SK-N-SH (cell line): ENCODE data around the gene PGAM2. TPM values are rescaled to one million over a fixed set of nuclear protein-coding genes. Genes with fewer than 3 reads are reported as not detected.

Experiments
- CTCF ChIA-PET: fragments of 300-600, 350-600 bp; formaldehyde crosslinking; extraction: SDS; loops from one replicate; lab custom pipeline; 2021; lab: Yijun Ruan, JAX
- POLR2A ChIA-PET: fragments of 350-600 bp; sonication (Branson Sonifier 250); formaldehyde crosslinking; extraction: SDS; loops from one replicate; lab custom pipeline; 2020; ENCODE audit warnings: antibody characterized with exemption, inconsistent platforms; lab: Yijun Ruan, JAX
- DNase-seq: peaks from one replicate; pipeline ENCODE4 v3.0.0; 2012
- H2AFZ ChIP-seq: fragments of 200-600 bp; sonication (generic); 2 replicates; pipeline ENCODE4 v1.8.1; 2016; ENCODE audit warnings: antibody characterized with exemption, mild to moderate bottlenecking, low read depth
- H3F3A ChIP-seq: fragments of 200-600 bp; sonication (generic); replicated peaks from 2 replicates; pipeline ENCODE3; 2016; ENCODE audit warnings: antibody characterized with exemption, mild to moderate bottlenecking; ENCODE audit not compliant: insufficient read depth
- H3K27ac ChIP-seq, 2 experiments: fragments of 200-500 bp in 1 of 2; fragments of 200-600 bp in 1 of 2; sonication (Bioruptor generic) in 1 of 2; sonication (generic), shearing (Covaris generic) in 1 of 2; 2 replicates each; pipeline versions ENCODE4 v1.5.1 to v1.6.1; 2014 to 2016; ENCODE audit warnings: low read depth in 2 of 2, inconsistent platforms in 1 of 2, low read length in 1 of 2, mild to moderate bottlenecking in 1 of 2, mixed read lengths in 1 of 2
- H3K27me3 ChIP-seq: fragments of 200-600 bp; sonication (generic), shearing (Covaris generic); 2 replicates; pipeline ENCODE4 v1.6.1; 2016; ENCODE audit warnings: mixed run types; ENCODE audit not compliant: insufficient read depth
- H3K36me3 ChIP-seq, 2 experiments: fragments of 200-500 bp in 1 of 2; fragments of 200-600 bp in 1 of 2; sonication (Bioruptor generic) in 1 of 2; sonication (generic) in 1 of 2; replicated peaks in 1 of 2; 2 replicates each; pipeline versions ENCODE3 to v1.5.1; 2014 to 2016; ENCODE audit warnings: low read length in 1 of 2, mild to moderate bottlenecking in 1 of 2; ENCODE audit not compliant: insufficient read depth in 2 of 2, control insufficient read depth in 1 of 2
- H3K4me1 ChIP-seq, 2 experiments: fragments of 200-500 bp in 1 of 2; fragments of 200-600 bp in 1 of 2; sonication (Bioruptor generic) in 1 of 2; sonication (generic), shearing (Covaris generic) in 1 of 2; 2 replicates each; pipeline versions ENCODE4 v1.5.1 to v1.6.1; 2014 to 2016; ENCODE audit warnings: low read depth in 1 of 2, low read length in 1 of 2, mixed run types in 1 of 2; ENCODE audit not compliant: insufficient read depth in 2 of 2, control insufficient read depth in 1 of 2
- H3K4me2 ChIP-seq: fragments of 200-600 bp; sonication (generic), shearing (Covaris generic); 2 replicates; pipeline ENCODE4 v1.6.1; 2017; ENCODE audit warnings: mixed run types
- H3K4me3 ChIP-seq, 2 experiments: fragments of 200-500 bp in 1 of 2; fragments of 200-600 bp in 1 of 2; sonication (Bioruptor generic) in 1 of 2; sonication (generic), shearing (Covaris generic) in 1 of 2; 2 replicates each; pipeline versions ENCODE4 v1.5.1 to v1.8.1; 2014 to 2016; ENCODE audit warnings: low read depth in 2 of 2, inconsistent platforms in 1 of 2, low read length in 1 of 2, mild to moderate bottlenecking in 1 of 2, mixed read lengths in 1 of 2, moderate library complexity in 1 of 2
- H3K79me2 ChIP-seq: fragments of 200-600 bp; sonication (generic); 2 replicates; pipeline ENCODE4 v1.8.1; 2017; ENCODE audit warnings: mild to moderate bottlenecking; ENCODE audit not compliant: insufficient read depth
- H3K9ac ChIP-seq: fragments of 200-600 bp; sonication (generic); 2 replicates; pipeline ENCODE4 v1.6.1; 2017; ENCODE audit warnings: mixed run types
- H3K9me2 ChIP-seq: fragments of 200-600 bp; sonication (generic); 2 replicates; pipeline ENCODE4 v1.6.1; 2017; ENCODE audit warnings: mixed run types
- H3K9me3 ChIP-seq: fragments of 200-600 bp; sonication (generic); 2 replicates; pipeline ENCODE4 v1.6.1; 2017; ENCODE audit warnings: mixed run types, mild to moderate bottlenecking, moderate library complexity
- H4K20me1 ChIP-seq: fragments of 200-600 bp; sonication (generic); 2 replicates; pipeline ENCODE4 v1.6.1; 2017; ENCODE audit warnings: mild to moderate bottlenecking, mixed run types; ENCODE audit not compliant: insufficient read depth
- CHD2 ChIP-seq: fragments of 150-350 bp; IDR thresholded peaks from 2 replicates; pipeline ENCODE4 v1.6.1; 2018; ENCODE audit warnings: low read length; ENCODE audit not compliant: partially characterized antibody
- ELF1 ChIP-seq: IDR thresholded peaks from 2 replicates; pipeline ENCODE4 v1.4.0; 2012
- EP300 ChIP-seq, 2 experiments: IDR thresholded peaks; 2 replicates each; pipeline versions ENCODE4 v1.4.0 to v1.6.1; 2012; ENCODE audit warnings: borderline replicate concordance in 1 of 2, low read depth in 1 of 2, low read length in 1 of 2
- FOSL2 ChIP-seq: IDR thresholded peaks from 2 replicates; pipeline ENCODE4 v1.4.0; 2012; ENCODE audit warnings: low read depth, mild to moderate bottlenecking, moderate library complexity, borderline replicate concordance
- FOXJ3 ChIP-seq: sonication (generic); formaldehyde crosslinking; IDR thresholded peaks from 2 replicates; pipeline ENCODE4 v1.5.1; 2020; ENCODE audit warnings: mild to moderate bottlenecking, missing genetic modification reagents
- FOXM1 ChIP-seq: IDR thresholded peaks from 2 replicates; pipeline ENCODE4 v1.4.0; 2012; ENCODE audit warnings: low read depth, mild to moderate bottlenecking
- GATA2 ChIP-seq: sonication (generic); formaldehyde crosslinking; IDR thresholded peaks from 2 replicates; pipeline ENCODE4 v1.5.0; 2020; ENCODE audit warnings: mild to moderate bottlenecking, missing genetic modification reagents
- JUND ChIP-seq: IDR thresholded peaks from 2 replicates; pipeline ENCODE4 v1.4.0; 2012
- NFIC ChIP-seq: IDR thresholded peaks from 2 replicates; pipeline ENCODE4 v1.4.0; 2012; ENCODE audit warnings: borderline replicate concordance
- POLR2AphosphoS5 ChIP-seq: IDR thresholded peaks from 2 replicates; pipeline ENCODE4 v1.6.1; 2012; ENCODE audit warnings: low read depth, low read length
- RAD21 ChIP-seq: IDR thresholded peaks from 2 replicates; pipeline ENCODE4 v1.6.1; 2012; ENCODE audit warnings: mild to moderate bottlenecking, low read length
- RCOR1 ChIP-seq: fragments of 150-350 bp; IDR thresholded peaks from 2 replicates; pipeline ENCODE4 v1.6.1; 2017; ENCODE audit warnings: antibody characterized with exemption, low read length
- RFX5 ChIP-seq: IDR thresholded peaks from 2 replicates; pipeline ENCODE4 v1.6.1; 2012; ENCODE audit warnings: mild to moderate bottlenecking, improper control_type of control experiment, low read length
- SMC3 ChIP-seq: IDR thresholded peaks from 2 replicates; pipeline ENCODE4 v1.6.1; 2012; ENCODE audit warnings: low read depth, low read length, improper control_type of control experiment
- TCF12 ChIP-seq: IDR thresholded peaks from 2 replicates; pipeline ENCODE4 v1.4.0; 2012
- YY1 ChIP-seq: IDR thresholded peaks from 2 replicates; pipeline ENCODE4 v1.4.0; 2012; ENCODE audit warnings: low read depth, mild to moderate bottlenecking
- whole genome bisulfite sequencing: methylation state at CpG from one replicate; pipeline ENCODE4 v1.1.6; 2017; ENCODE audit warnings: low lambda C conversion rate; 5-methylcytosine and 5-hydroxymethylcytosine counted together
- polyA plus RNA-seq, 3 experiments: library from polyadenylated mRNA; depleted of rRNA; stranded (reverse); fragments of >200 nt; gene quantifications; 2 replicates each; pipeline ENCODE4 v1.2.3, GENCODE V29; 2012
- TF ChIP-seq, protein P1 (sequence below): IDR thresholded peaks from 2 replicates; pipeline ENCODE4 v1.4.0; 2012; ENCODE audit warnings: low read depth
- TF ChIP-seq, protein P2 (sequence below): IDR thresholded peaks from 2 replicates; pipeline ENCODE4 v1.4.0; 2012; ENCODE audit warnings: low read depth, borderline replicate concordance

Gene PGAM2
- polyA plus RNA-seq, 1 of the 3 experiments (the other 2 are of a cell fraction) = 0.79 TPM

DNA sequence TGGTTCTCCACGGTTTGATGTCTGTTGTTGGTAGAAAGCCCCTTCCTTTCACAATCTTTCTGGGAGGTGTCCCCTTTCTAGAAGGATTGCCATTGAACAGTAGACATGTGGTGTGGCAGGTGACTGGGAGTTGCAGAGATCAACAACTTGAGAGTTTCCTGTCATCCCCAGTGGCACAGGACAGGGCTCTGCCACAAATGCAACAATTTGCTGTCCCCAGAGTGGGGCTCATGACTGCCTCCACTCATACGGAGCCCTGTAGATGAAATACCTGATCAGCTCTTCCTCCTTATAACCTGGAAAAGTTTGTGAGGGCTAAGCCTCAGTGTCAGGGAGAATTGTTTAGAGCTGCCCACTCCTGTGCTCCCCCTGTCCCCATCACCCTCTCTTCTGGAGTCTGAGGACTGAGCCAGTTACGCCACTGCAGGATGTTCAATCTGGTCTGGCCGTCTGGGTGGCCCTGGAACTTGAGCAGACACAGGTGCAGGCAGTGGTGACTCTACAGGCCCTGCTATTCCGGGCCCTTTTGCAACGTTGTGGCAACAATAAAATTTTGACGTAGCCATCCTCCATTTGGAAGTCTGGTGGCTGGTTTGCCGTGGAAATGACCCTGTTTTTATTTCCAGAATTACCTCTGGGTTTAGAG, 14.3 kb downstream of the PGAM2 start (continued):
- no peak for TF ChIP-seq SMC3

DNA sequence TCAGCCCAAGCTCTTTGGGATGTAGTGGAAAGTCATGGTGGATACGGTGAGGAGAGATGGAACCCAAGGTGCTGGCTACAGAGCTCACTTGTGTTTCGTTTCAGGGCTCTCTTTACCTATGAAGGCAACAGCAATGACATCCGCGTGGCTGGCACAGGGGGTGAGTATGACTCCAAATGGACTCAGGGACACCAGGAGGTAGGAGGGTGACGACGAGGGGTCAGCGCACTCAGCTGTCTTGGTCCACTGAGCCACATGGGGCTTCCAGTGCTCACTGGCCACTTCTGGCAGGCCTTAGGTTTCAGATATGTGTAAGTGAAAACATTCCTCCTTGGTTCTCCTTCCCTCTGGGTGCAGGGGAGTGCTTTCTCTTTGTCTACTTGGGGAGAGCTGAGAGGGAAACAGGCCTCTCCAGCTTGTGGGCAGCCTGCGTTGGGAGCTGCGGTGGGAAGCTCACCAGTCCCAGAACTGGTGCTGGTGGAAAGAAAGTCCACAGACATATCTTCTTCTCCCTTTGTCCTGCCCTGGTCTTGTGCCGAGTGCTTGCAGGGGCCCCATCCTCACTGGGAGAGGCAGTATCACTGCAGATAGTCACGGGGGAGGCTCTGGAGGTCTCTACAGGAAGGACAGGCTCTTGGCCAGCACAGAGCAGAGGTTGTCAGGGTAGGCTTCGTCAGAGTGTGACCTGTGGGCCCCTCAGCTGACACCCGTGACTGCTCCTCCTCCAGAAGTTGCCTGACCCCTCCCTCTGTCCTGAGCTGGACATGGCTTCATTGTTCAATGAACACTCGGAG, 15.0 kb downstream of the PGAM2 start:
- H3F3A ChIP-seq = no peaks in the 10 kb centered on the region
- ChIA-PET POLR2A (interaction anchor here (1.0 kb wide), 1 partner anchor 11 kb away, joined by 3 read pairs; no protein-coding TSS in a partner anchor), CTCF (interaction anchor here (0.8 to 1.8 kb wide), 4 partner anchors 18 to 146 kb away, joined by 3 to 6 read pairs (median 4); no protein-coding TSS in a partner anchor)
- peaks cover 93% of the 10 kb centered on the region for H3K79me2 ChIP-seq
- peaks cover 65% of the 10 kb centered on the region for H4K20me1 ChIP-seq
- H3K36me3 ChIP-seq = peaks cover 47 to 72% of the 10 kb centered on the region in 2 experiments
- DNase-seq = no peak
- no peak overlapping the region for H3K27ac ChIP-seq
- no peak overlapping the region for H2AFZ ChIP-seq
- H3K9me3 ChIP-seq = no peaks in the 10 kb centered on the region
- TF ChIP-seq POLR2AphosphoS5 (no peak), YY1 (no peak), FOXJ3 (no peak), RAD21 (no peak), TCF12 (no peak), RFX5 (no peak), EP300 (IDR thresholded peaks at IDR 0.05; ENCODE audit: borderline replicate concordance in 1 of 2, low read depth in 1 of 2, low read length in 1 of 2) (no peak), ELF1 (no peak), FOXM1 (no peak), CHD2 (no peak), GATA2 (CRISPR knock-in tag) (no peak), RCOR1 (no peak), JUND (no peak), FOSL2 (no peak), NFIC (no peak)
- TF ChIP-seq, protein P1, sequence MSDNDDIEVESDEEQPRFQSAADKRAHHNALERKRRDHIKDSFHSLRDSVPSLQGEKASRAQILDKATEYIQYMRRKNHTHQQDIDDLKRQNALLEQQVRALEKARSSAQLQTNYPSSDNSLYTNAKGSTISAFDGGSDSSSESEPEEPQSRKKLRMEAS = no peak
- TF ChIP-seq, protein P2, sequence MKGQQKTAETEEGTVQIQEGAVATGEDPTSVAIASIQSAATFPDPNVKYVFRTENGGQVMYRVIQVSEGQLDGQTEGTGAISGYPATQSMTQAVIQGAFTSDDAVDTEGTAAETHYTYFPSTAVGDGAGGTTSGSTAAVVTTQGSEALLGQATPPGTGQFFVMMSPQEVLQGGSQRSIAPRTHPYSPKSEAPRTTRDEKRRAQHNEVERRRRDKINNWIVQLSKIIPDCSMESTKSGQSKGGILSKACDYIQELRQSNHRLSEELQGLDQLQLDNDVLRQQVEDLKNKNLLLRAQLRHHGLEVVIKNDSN = no peak
- H3K4me3 ChIP-seq = no peak overlapping the region
- no peaks in the 10 kb centered on the region for H3K27me3 ChIP-seq
- no peaks in the 10 kb centered on the region for H3K9me2 ChIP-seq
- H3K4me1 ChIP-seq = peaks cover 9 to 18% of the 10 kb centered on the region in 2 experiments
- H3K4me2 ChIP-seq = no peak overlapping the region
- H3K9ac ChIP-seq = no peak overlapping the region
- WGBS = 95% methylated on average over 13 of the region's 14 CpGs
